Chondrocyte (in vitro differentiated cells): ENCODE measurements around the gene LEAP2. TPM values are rescaled to one million over a fixed set of nuclear protein-coding genes. Genes with fewer than 3 reads are reported as not detected.

ENCODE experiments used
- DNase-seq: peaks from one replicate; pipeline ENCODE4 v3.0.0; 2021; ENCODE audit warnings: mixed read lengths, low spot score
- H3K27ac Mint-ChIP-seq: one replicate; pipeline ENCODE4 v1.8.0; 2021; ENCODE audit warnings: mild to moderate bottlenecking, moderate library complexity, mixed read lengths; ENCODE audit not compliant: unreplicated experiment
- H3K27me3 Mint-ChIP-seq: 2 replicates; pipeline ENCODE4 v1.8.0; 2021; ENCODE audit warnings: low read depth, mixed read lengths
- H3K36me3 Mint-ChIP-seq: 2 replicates; pipeline ENCODE4 v1.8.0; 2021; ENCODE audit warnings: low read depth, mixed read lengths
- H3K4me1 Mint-ChIP-seq: 2 replicates; pipeline ENCODE4 v1.8.0; 2021; ENCODE audit warnings: low read depth, mild to moderate bottlenecking, mixed read lengths
- H3K4me3 Mint-ChIP-seq: one replicate; pipeline ENCODE4 v1.8.0; 2021; ENCODE audit warnings: mild to moderate bottlenecking, moderate library complexity, mixed read lengths; ENCODE audit not compliant: unreplicated experiment
- H3K9me3 Mint-ChIP-seq: 2 replicates; pipeline ENCODE4 v1.8.0; 2021; ENCODE audit warnings: low read depth, mixed read lengths
- CTCF ChIP-seq: fragments of 200-600 bp; sonication (generic); IDR thresholded peaks from 2 replicates; pipeline ENCODE4 v1.5.0; 2021; ENCODE audit warnings: antibody characterized with exemption, mild to moderate bottlenecking, moderate library complexity
- long read RNA-seq: library from polyadenylated mRNA; stranded (forward); transcript quantifications from one replicate; pipeline ENCODE4 v2.0.0, GENCODE V29; 2021
- total RNA-seq: library from RNA; stranded (reverse); gene quantifications from 3 replicates; pipeline ENCODE4 v1.2.1, GENCODE V29; 2021

LEAP2 gene
- 0.35 to 0.72 TPM (median 0.60 TPM) in 3 replicates for total RNA-seq
- long read RNA-seq, result 0 reads

GRCh38 chr5:132873119-132873929 is at the start of gene LEAP2:
TSS of gene LEAP2 (plus strand) at chr5:132873668. CDS start at chr5:132873695, 27 bp downstream.
- Mint-ChIP-seq H3K27me3 (no peaks in the 10 kb centered on the region), H3K27ac (peak within 1 kb of the TSS; percentile 39), H3K9me3 (no peaks in the 10 kb centered on the region), H3K4me1 (peaks cover 32% of the 10 kb centered on the region), H3K36me3 (peaks cover 25% of the 10 kb centered on the region), H3K4me3 (no peak within 1 kb of the TSS)
- TF ChIP-seq CTCF, result no peak
- no peak for DNase-seq

- TF ChIP-seq CTCF, result no peak
- no peak overlapping the region for H3K4me3 Mint-ChIP-seq
- no peak overlapping the region for H3K27ac Mint-ChIP-seq
- H3K36me3 Mint-ChIP-seq, result no peaks in the 10 kb centered on the region
- H3K9me3 Mint-ChIP-seq, result no peaks in the 10 kb centered on the region
- no peaks in the 10 kb centered on the region for H3K27me3 Mint-ChIP-seq
- peaks cover 14% of the 10 kb centered on the region for H3K4me1 Mint-ChIP-seq
- no peak for DNase-seq
Observed at GRCh38 chr5:132824426-132824825, 49.0 kb upstream of the LEAP2 start.

- no peak for TF ChIP-seq CTCF
- DNase-seq, result no peak
- H3K4me3 Mint-ChIP-seq, result no peak overlapping the region
- no peaks in the 10 kb centered on the region for H3K9me3 Mint-ChIP-seq
- H3K27me3 Mint-ChIP-seq, result no peaks in the 10 kb centered on the region
- H3K36me3 Mint-ChIP-seq, result no peaks in the 10 kb centered on the region
- H3K27ac Mint-ChIP-seq, result no peak overlapping the region
- peaks cover 14% of the 10 kb centered on the region for H3K4me1 Mint-ChIP-seq
Observed at GRCh38 chr5:132825033-132825833, 48.2 kb upstream of the LEAP2 start.

- Mint-ChIP-seq H3K9me3 (no peaks in the 10 kb centered on the region), H3K36me3 (no peaks in the 10 kb centered on the region), H3K4me3 (no peak overlapping the region), H3K4me1 (peaks cover 12% of the 10 kb centered on the region), H3K27ac (no peak overlapping the region), H3K27me3 (no peaks in the 10 kb centered on the region)
- DNase-seq, result no peak
- no peak for TF ChIP-seq CTCF
Observed at GRCh38 chr5:132825834-132826391, 47.6 kb upstream of the LEAP2 start.

GRCh38 chr5:132826424-132827082 is 46.9 kb upstream of the LEAP2 start:
- Mint-ChIP-seq H3K36me3 (no peaks in the 10 kb centered on the region), H3K27me3 (no peaks in the 10 kb centered on the region), H3K9me3 (no peaks in the 10 kb centered on the region), H3K4me1 (peaks cover 17% of the 10 kb centered on the region), H3K4me3 (no peak overlapping the region), H3K27ac (no peak overlapping the region)
- no peak for DNase-seq
- no peak for TF ChIP-seq CTCF
